Endothelial cell of umbilical vein (primary cell): Measurements from ENCODE around the gene AKAP6. TPM values are rescaled to one million over a fixed set of nuclear protein-coding genes. Genes with fewer than 3 reads are reported as not detected.

Source experiments
- BruUV-seq: library from RNA; stranded (reverse); fragments of 400-500 nt; replicated peaks from 2 replicates; lab custom pipeline; 2021; lab: Mats Ljungman, UMichigan
- CTCF ChIA-PET: fragments of 300-600, 350-600 bp; sonication (Branson Sonifier 250); formaldehyde crosslinking; loops from one replicate; lab custom pipeline; 2021; ENCODE audit warnings: antibody characterized with exemption, inconsistent platforms; lab: Charles Lee
- POLR2A ChIA-PET: fragments of 300-600, 350-600 bp; sonication (Branson Sonifier 250); formaldehyde crosslinking; loops from one replicate; lab custom pipeline; 2021; ENCODE audit warnings: antibody characterized with exemption, inconsistent platforms; lab: Charles Lee
- DNase-seq: peaks from one replicate; pipeline ENCODE4 v3.0.0-alpha.2; 2011; ENCODE audit warnings: low read depth, low spot score
- FAIRE-seq: peaks from 2 replicates; lab custom pipeline; 2011; peaks lifted over from hg19 to GRCh38; lab: Jason Lieb, UNC
- H2AFZ ChIP-seq: 2 replicates; pipeline ENCODE4 v1.6.0; 2012; ENCODE audit warnings: low read depth, low read length, control low read depth, inconsistent platforms
- H3K27ac ChIP-seq: 2 replicates; pipeline ENCODE4 v1.5.1; 2011; ENCODE audit warnings: low read depth, mild to moderate bottlenecking, control low read depth, low read length, moderate library complexity; ENCODE audit not compliant: insufficient read depth
- H3K27me3 ChIP-seq, 2 experiments: 2 replicates each; pipeline versions ENCODE4 v1.6.0 to v1.6.1; 2011; ENCODE audit warnings: low read length in 2 of 2, mixed read lengths in 1 of 2; ENCODE audit not compliant: control insufficient read depth in 2 of 2, insufficient read depth in 2 of 2
- H3K36me3 ChIP-seq, 2 experiments: 2 replicates in 1 of 2; 3 replicates in 1 of 2; pipeline ENCODE4 v1.5.1; 2011; ENCODE audit warnings: low read length in 2 of 2, mild to moderate bottlenecking in 1 of 2, moderate library complexity in 1 of 2; ENCODE audit not compliant: control insufficient read depth in 2 of 2, insufficient read depth in 2 of 2; ENCODE audit errors: extremely low read depth in 1 of 2
- H3K4me1 ChIP-seq: 3 replicates; pipeline ENCODE4 v1.5.1; 2011; ENCODE audit warnings: mild to moderate bottlenecking, low read length; ENCODE audit not compliant: control insufficient read depth, insufficient read depth; ENCODE audit errors: extremely low read depth
- H3K4me2 ChIP-seq: 2 replicates; pipeline ENCODE4 v1.6.1; 2011; ENCODE audit warnings: low read length, control low read depth, mixed read lengths; ENCODE audit not compliant: insufficient read depth
- H3K4me3 ChIP-seq, 3 experiments: fragments of 200-600 bp in 1 of 3; sonication (generic), shearing (Covaris generic) in 1 of 3; replicated peaks in 1 of 3; 2 replicates each; pipeline ENCODE4 v1.5.1; 2011 to 2016; ENCODE audit warnings: control low read depth in 3 of 3, low read length in 3 of 3, mild to moderate bottlenecking in 2 of 3, inconsistent platforms in 1 of 3, low read depth in 1 of 3, moderate library complexity in 1 of 3; ENCODE audit not compliant: insufficient read depth in 1 of 3
- H3K79me2 ChIP-seq: 2 replicates; pipeline ENCODE4 v1.6.0; 2012; ENCODE audit warnings: low read length, inconsistent platforms; ENCODE audit not compliant: control insufficient read depth, insufficient read depth
- H3K9ac ChIP-seq: replicated peaks from 2 replicates; pipeline ENCODE3; 2011; ENCODE audit warnings: low read length, control low read depth; ENCODE audit not compliant: insufficient read depth; ENCODE audit errors: extremely low read depth
- H3K9me1 ChIP-seq: replicated peaks from 3 replicates; pipeline ENCODE4 v1.6.0; 2011; ENCODE audit warnings: mild to moderate bottlenecking, low read length; ENCODE audit not compliant: control insufficient read depth, insufficient read depth; ENCODE audit errors: extremely low read depth
- H3K9me3 ChIP-seq: replicated peaks from 2 replicates; pipeline ENCODE4 v1.5.1; 2012; ENCODE audit warnings: low read length, inconsistent platforms; ENCODE audit not compliant: control insufficient read depth, insufficient read depth
- H4K20me1 ChIP-seq: replicated peaks from 2 replicates; pipeline ENCODE3; 2011; ENCODE audit warnings: mild to moderate bottlenecking, low read length; ENCODE audit not compliant: control insufficient read depth, insufficient read depth; ENCODE audit errors: extremely low read depth
- CTCF ChIP-seq, 2 donors: IDR thresholded peaks; 1 replicate in 1 of 2; 2 replicates in 1 of 2; pipeline ENCODE4 v1.5.1; 2011; ENCODE audit warnings: low read length in 2 of 2, mild to moderate bottlenecking in 2 of 2, moderate library complexity in 2 of 2, control low read depth in 1 of 2, inconsistent platforms in 1 of 2, low read depth in 1 of 2; ENCODE audit not compliant: insufficient read depth in 1 of 2; ENCODE audit errors: extremely low read depth in 1 of 2
- EZH2 ChIP-seq: IDR thresholded peaks from 2 replicates; pipeline ENCODE4 v1.6.1; 2012; ENCODE audit warnings: borderline replicate concordance, low read depth, mild to moderate bottlenecking, moderate library complexity, low read length, inconsistent platforms; ENCODE audit not compliant: severe bottlenecking
- FOS ChIP-seq: IDR thresholded peaks from 2 replicates; pipeline ENCODE4 v1.6.1; 2011; ENCODE audit warnings: mild to moderate bottlenecking, low read length, moderate library complexity, borderline replicate concordance; ENCODE audit not compliant: insufficient read depth
- GATA2 ChIP-seq: IDR thresholded peaks from 2 replicates; pipeline ENCODE4 v1.7.0; 2011; ENCODE audit warnings: low read depth, mild to moderate bottlenecking, moderate library complexity, mixed read lengths, low read length; ENCODE audit not compliant: insufficient read length, insufficient read depth
- JUN ChIP-seq: IDR thresholded peaks from 2 replicates; pipeline ENCODE4 v1.6.1; 2011; ENCODE audit warnings: borderline replicate concordance, low read depth; ENCODE audit not compliant: insufficient read length, insufficient read depth
- MYC ChIP-seq: IDR thresholded peaks from one replicate; pipeline ENCODE4 v1.6.1; 2011; ENCODE audit warnings: mild to moderate bottlenecking, low read depth, low read length
- POLR2A ChIP-seq: IDR thresholded peaks from 2 replicates; pipeline ENCODE4 v1.6.1; 2012; ENCODE audit warnings: low read depth, mild to moderate bottlenecking, control low read depth, low read length
- POLR2AphosphoS5 ChIP-seq: IDR thresholded peaks from 2 replicates; pipeline ENCODE4 v1.6.1; 2012; ENCODE audit warnings: low read depth, mild to moderate bottlenecking, control low read depth, low read length, moderate library complexity; ENCODE audit not compliant: insufficient read depth
- dilution Hi-C: fragments of 300-500 bp; cut with MboI; formaldehyde crosslinking; loops from one replicate; pipeline ENCODE4 v1.15.0; 2019; ENCODE audit warnings: low sequenced_read_pairs; ENCODE audit not compliant: extremely low pct_ligation_motif_present
- intact Hi-C: fragments of 100-400 bp; cut with micrococcal nuclease; formaldehyde crosslinking; loops from one replicate; pipeline ENCODE4 v1.10.0; 2022
- polyA plus RNA-seq, 4 experiments: library from polyadenylated mRNA; depleted of rRNA in 3 of 4; stranded (reverse) in 3 of 4; unstranded in 1 of 4; fragments of >200 nt; gene quantifications; 2 replicates each; pipeline versions ENCODE4 v1.2.1 to v1.2.3, GENCODE V29; 2011 to 2012; ENCODE audit warnings: missing spikeins in 1 of 4
- total RNA-seq: library from RNA; stranded (reverse); gene quantifications from 2 replicates; pipeline ENCODE4 v1.2.3, GENCODE V29; 2021
- TF ChIP-seq, protein P1 (sequence below): IDR thresholded peaks from 2 replicates; pipeline ENCODE4 v1.6.1; 2011; ENCODE audit not compliant: insufficient read depth, insufficient read length

The AKAP6 gene
- total and polyA plus RNA-seq, 2 donors (not counting 3 experiments of a cell fraction or from before 2014, with no cell fraction given) = 0.03 to 0.49 TPM

DNA sequence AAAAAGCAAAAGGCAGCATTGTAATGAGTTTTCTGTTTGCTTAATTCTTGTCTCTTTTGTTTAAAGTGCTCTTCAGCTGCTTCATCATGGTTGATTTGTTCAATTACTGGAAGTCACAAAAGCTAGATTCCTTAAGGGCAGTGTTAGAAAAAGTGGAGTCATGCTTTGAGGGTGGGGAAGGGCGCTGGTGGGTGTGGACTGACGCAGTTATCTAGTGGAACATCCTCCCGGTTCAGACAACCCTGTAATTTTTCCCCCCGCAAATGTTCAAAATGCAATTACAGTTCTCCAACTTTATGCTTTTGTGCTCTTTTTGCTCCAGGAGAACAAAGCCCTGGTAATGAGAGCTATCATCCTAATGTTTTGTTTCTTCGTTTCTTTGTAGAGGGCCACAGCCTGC is 2.1 kb downstream of the AKAP6 start:
- intact Hi-C loops = no loop called here
- FAIRE-seq = no peak
- no peak overlapping the region for H3K4me2 ChIP-seq
- no peaks in the 10 kb centered on the region for H4K20me1 ChIP-seq
- H3K36me3 ChIP-seq = no peaks in the 10 kb centered on the region
- no peaks in the 10 kb centered on the region for H3K27me3 ChIP-seq
- H3K79me2 ChIP-seq = no peaks in the 10 kb centered on the region
- TF ChIP-seq MYC (no peak), CTCF (IDR thresholded peaks at IDR 0.05; ENCODE audit: extremely low read depth in 1 of 2, insufficient read depth in 1 of 2, low read depth in 1 of 2, low read length in 2 of 2) (no peak), POLR2AphosphoS5 (no peak), EZH2 (no peak), FOS (no peak), GATA2 (no peak), POLR2A (no peak), JUN (no peak)
- TF ChIP-seq, protein P1, sequence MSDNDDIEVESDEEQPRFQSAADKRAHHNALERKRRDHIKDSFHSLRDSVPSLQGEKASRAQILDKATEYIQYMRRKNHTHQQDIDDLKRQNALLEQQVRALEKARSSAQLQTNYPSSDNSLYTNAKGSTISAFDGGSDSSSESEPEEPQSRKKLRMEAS = no peak
- no peak for DNase-seq
- POLR2A ChIA-PET = no interaction called here
- no peak overlapping the region for H3K9ac ChIP-seq
- no TSS peak for BruUV-seq
- H2AFZ ChIP-seq = no peak overlapping the region
- H3K4me1 ChIP-seq = no peaks in the 10 kb centered on the region
- no peak overlapping the region for H3K27ac ChIP-seq
- CTCF ChIA-PET = interaction anchor here (1.0 to 1.2 kb wide), 4 partner anchors 10 to 244 kb away, joined by 3 read pairs; no protein-coding TSS in a partner anchor
- H3K9me3 ChIP-seq = no peaks in the 10 kb centered on the region
- dilution Hi-C loops = no loop called here
- H3K9me1 ChIP-seq = no peaks in the 10 kb centered on the region
- no peak overlapping the region for H3K4me3 ChIP-seq
